Erythroblast (primary cell): Measurements from ENCODE around the gene SPATA6L.

Experiments used
- GATA1 ChIP-seq: IDR thresholded peaks from 2 replicates; pipeline ENCODE4 v1.6.1; 2011; ENCODE audit warnings: low read depth, mild to moderate bottlenecking, control low read depth, low read length, moderate library complexity
- POLR2A ChIP-seq: IDR thresholded peaks from 2 replicates; pipeline ENCODE4 v1.6.1; 2011; ENCODE audit warnings: mild to moderate bottlenecking, low read length

DNA sequence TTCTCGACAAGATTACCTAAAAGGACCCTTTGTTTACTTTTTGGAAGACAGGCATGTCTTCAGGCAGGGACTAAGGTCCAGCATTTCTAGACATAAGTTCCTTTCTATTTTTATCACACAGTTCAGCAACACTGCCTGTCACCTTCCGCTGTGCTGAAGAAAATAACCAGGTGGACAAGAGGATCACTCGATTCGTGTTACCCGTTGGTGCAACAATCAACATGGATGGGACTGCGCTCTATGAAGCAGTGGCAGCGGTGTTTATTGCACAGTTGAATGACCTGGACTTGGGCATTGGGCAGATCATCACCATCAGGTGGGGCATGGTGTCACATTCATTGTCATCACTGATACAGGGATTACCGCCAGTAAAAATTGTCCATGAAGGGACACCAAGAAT lies 89.8 kb downstream of the SPATA6L start:
- TF ChIP-seq POLR2A (no peak), GATA1 (no peak)
